PFSK-1 (cell line): ENCODE results near the gene RHD.

Source experiments
- FOXP2 ChIP-seq: optimal IDR thresholded peaks from 2 replicates; pipeline ENCODE3; 2011; ENCODE audit warnings: borderline replicate concordance, control low read depth, inconsistent platforms; ENCODE audit not compliant: insufficient read depth; ENCODE audit errors: extremely low read length, extremely low read depth
- POLR2AphosphoS5 ChIP-seq: IDR thresholded peaks from 2 replicates; pipeline ENCODE4 v1.6.1; 2012; ENCODE audit warnings: low read depth, mild to moderate bottlenecking, control low read depth, low read length, moderate library complexity
- REST ChIP-seq, 2 experiments: IDR thresholded peaks; 2 replicates each; pipeline versions ENCODE4 v1.6.1 to v1.8.0; 2011 to 2012; ENCODE audit warnings: low read depth in 2 of 2, low read length in 2 of 2, control low read depth in 1 of 2, inconsistent platforms in 1 of 2, mild to moderate bottlenecking in 1 of 2, moderate library complexity in 1 of 2; ENCODE audit not compliant: insufficient read depth in 1 of 2
- SIN3A ChIP-seq: IDR thresholded peaks from 2 replicates; pipeline ENCODE4 v1.6.1; 2012; ENCODE audit warnings: mild to moderate bottlenecking, low read length, moderate library complexity, borderline replicate concordance; ENCODE audit not compliant: insufficient read depth
- TAF1 ChIP-seq: IDR thresholded peaks from 2 replicates; pipeline ENCODE4 v1.6.1; 2012; ENCODE audit warnings: low read length, control low read depth, borderline replicate concordance; ENCODE audit not compliant: insufficient read depth

Gene RHD

GRCh38 chr1:25255706-25256577 lies 16.4 kb upstream of the RHD start:
- TF ChIP-seq SIN3A (no peak), REST (IDR thresholded peaks at IDR 0.05; ENCODE audit: insufficient read depth in 1 of 2, low read depth in 2 of 2, low read length in 2 of 2) (no peak), POLR2AphosphoS5 (no peak), TAF1 (no peak), FOXP2 (no peak)

- TF ChIP-seq SIN3A = no peak
- no peak for TF ChIP-seq FOXP2
- TF ChIP-seq REST (IDR thresholded peaks at IDR 0.05; ENCODE audit: insufficient read depth in 1 of 2, low read depth in 2 of 2, low read length in 2 of 2) = no peak
- TF ChIP-seq TAF1 = no peak
- no peak for TF ChIP-seq POLR2AphosphoS5
Measured at GRCh38 chr1:25256578-25256965, 15.7 kb upstream of the RHD start.

GRCh38 chr1:25257196-25257595 lies 15.1 kb upstream of the RHD start:
- TF ChIP-seq SIN3A = no peak
- no peak for TF ChIP-seq TAF1
- no peak for TF ChIP-seq REST (IDR thresholded peaks at IDR 0.05; ENCODE audit: insufficient read depth in 1 of 2, low read depth in 2 of 2, low read length in 2 of 2)
- no peak for TF ChIP-seq FOXP2
- no peak for TF ChIP-seq POLR2AphosphoS5

GRCh38 chr1:25338188-25338981 lies 66.1 kb downstream of the RHD start, which contains the start of gene TMEM50A:
TSS of gene TMEM50A (plus strand) at chr1:25338334. CDS start at chr1:25340487, 2,153 bp downstream.
- TF ChIP-seq POLR2AphosphoS5 (peak; percentile 45; the same call in 1 of the 2 replicates), FOXP2 (no peak), SIN3A (0 out of 2 replicates have a peak, but pooled peaks have one; percentile 9), TAF1 (no peak), REST (IDR thresholded peaks at IDR 0.05; ENCODE audit: insufficient read depth in 1 of 2, low read depth in 2 of 2, low read length in 2 of 2) (no peak)
